PFSK-1 (cell line): ENCODE results near the gene USP6.

ENCODE experiments used
- FOXP2 ChIP-seq: optimal IDR thresholded peaks from 2 replicates; pipeline ENCODE3; 2011; ENCODE audit warnings: borderline replicate concordance, control low read depth, inconsistent platforms; ENCODE audit not compliant: insufficient read depth; ENCODE audit errors: extremely low read length, extremely low read depth
- POLR2AphosphoS5 ChIP-seq: IDR thresholded peaks from 2 replicates; pipeline ENCODE4 v1.6.1; 2012; ENCODE audit warnings: low read depth, mild to moderate bottlenecking, control low read depth, low read length, moderate library complexity
- REST ChIP-seq, 2 experiments: IDR thresholded peaks; 2 replicates each; pipeline versions ENCODE4 v1.6.1 to v1.8.0; 2011 to 2012; ENCODE audit warnings: low read depth in 2 of 2, low read length in 2 of 2, control low read depth in 1 of 2, inconsistent platforms in 1 of 2, mild to moderate bottlenecking in 1 of 2, moderate library complexity in 1 of 2; ENCODE audit not compliant: insufficient read depth in 1 of 2
- SIN3A ChIP-seq: IDR thresholded peaks from 2 replicates; pipeline ENCODE4 v1.6.1; 2012; ENCODE audit warnings: mild to moderate bottlenecking, low read length, moderate library complexity, borderline replicate concordance; ENCODE audit not compliant: insufficient read depth
- TAF1 ChIP-seq: IDR thresholded peaks from 2 replicates; pipeline ENCODE4 v1.6.1; 2012; ENCODE audit warnings: low read length, control low read depth, borderline replicate concordance; ENCODE audit not compliant: insufficient read depth

The USP6 gene

GRCh38 chr17:5111402-5112204 lies 4.2 kb upstream of the USP6 start, which contains the start of gene ZNF232:
ZNF232 (minus strand) TSS chr17:5111878; CDS start chr17:5111822, 56 bp downstream.
- TF ChIP-seq REST (IDR thresholded peaks at IDR 0.05; ENCODE audit: insufficient read depth in 1 of 2, low read depth in 2 of 2, low read length in 2 of 2) (0 out of 4 replicates have a peak, but pooled peaks of 1 of the 2 experiments have one; percentile 41), FOXP2 (no peak), POLR2AphosphoS5 (peak; percentile 96), SIN3A (peak; percentile 90; the same call in 1 of the 2 replicates), TAF1 (peak; percentile 56; the same call in 1 of the 2 replicates)

GRCh38 chr17:5118219-5118618 lies 2.4 kb downstream of the USP6 start:
- TF ChIP-seq SIN3A (no peak), TAF1 (no peak), FOXP2 (no peak), POLR2AphosphoS5 (no peak), REST (IDR thresholded peaks at IDR 0.05; ENCODE audit: insufficient read depth in 1 of 2, low read depth in 2 of 2, low read length in 2 of 2) (no peak)

- TF ChIP-seq POLR2AphosphoS5: no peak
- TF ChIP-seq REST (IDR thresholded peaks at IDR 0.05; ENCODE audit: insufficient read depth in 1 of 2, low read depth in 2 of 2, low read length in 2 of 2): no peak
- no peak for TF ChIP-seq FOXP2
- no peak for TF ChIP-seq SIN3A
- no peak for TF ChIP-seq TAF1
These were observed 4.2 kb downstream of the USP6 start for GRCh38 chr17:5120036-5120435.

- TF ChIP-seq SIN3A: no peak
- TF ChIP-seq FOXP2: no peak
- TF ChIP-seq POLR2AphosphoS5: no peak
- TF ChIP-seq TAF1: no peak
- TF ChIP-seq REST (IDR thresholded peaks at IDR 0.05; ENCODE audit: insufficient read depth in 1 of 2, low read depth in 2 of 2, low read length in 2 of 2): no peak
These were observed 5.5 kb downstream of the USP6 start for GRCh38 chr17:5121186-5121841.
